SK-N-SH (cell line): ENCODE data around the gene EFTUD2. TPM values are rescaled to one million over a fixed set of nuclear protein-coding genes. Genes with fewer than 3 reads are reported as not detected.

Source experiments
- CTCF ChIA-PET: fragments of 300-600, 350-600 bp; formaldehyde crosslinking; extraction: SDS; loops from one replicate; lab custom pipeline; 2021; lab: Yijun Ruan, JAX
- POLR2A ChIA-PET: fragments of 350-600 bp; sonication (Branson Sonifier 250); formaldehyde crosslinking; extraction: SDS; loops from one replicate; lab custom pipeline; 2020; ENCODE audit warnings: antibody characterized with exemption, inconsistent platforms; lab: Yijun Ruan, JAX
- DNase-seq: peaks from one replicate; pipeline ENCODE4 v3.0.0; 2012
- H2AFZ ChIP-seq: fragments of 200-600 bp; sonication (generic); 2 replicates; pipeline ENCODE4 v1.8.1; 2016; ENCODE audit warnings: antibody characterized with exemption, mild to moderate bottlenecking, low read depth
- H3F3A ChIP-seq: fragments of 200-600 bp; sonication (generic); replicated peaks from 2 replicates; pipeline ENCODE3; 2016; ENCODE audit warnings: antibody characterized with exemption, mild to moderate bottlenecking; ENCODE audit not compliant: insufficient read depth
- H3K27ac ChIP-seq, 2 experiments: fragments of 200-500 bp in 1 of 2; fragments of 200-600 bp in 1 of 2; sonication (Bioruptor generic) in 1 of 2; sonication (generic), shearing (Covaris generic) in 1 of 2; 2 replicates each; pipeline versions ENCODE4 v1.5.1 to v1.6.1; 2014 to 2016; ENCODE audit warnings: low read depth in 2 of 2, inconsistent platforms in 1 of 2, low read length in 1 of 2, mild to moderate bottlenecking in 1 of 2, mixed read lengths in 1 of 2
- H3K27me3 ChIP-seq: fragments of 200-600 bp; sonication (generic), shearing (Covaris generic); 2 replicates; pipeline ENCODE4 v1.6.1; 2016; ENCODE audit warnings: mixed run types; ENCODE audit not compliant: insufficient read depth
- H3K36me3 ChIP-seq, 2 experiments: fragments of 200-500 bp in 1 of 2; fragments of 200-600 bp in 1 of 2; sonication (Bioruptor generic) in 1 of 2; sonication (generic) in 1 of 2; replicated peaks in 1 of 2; 2 replicates each; pipeline versions ENCODE3 to v1.5.1; 2014 to 2016; ENCODE audit warnings: low read length in 1 of 2, mild to moderate bottlenecking in 1 of 2; ENCODE audit not compliant: insufficient read depth in 2 of 2, control insufficient read depth in 1 of 2
- H3K4me1 ChIP-seq, 2 experiments: fragments of 200-500 bp in 1 of 2; fragments of 200-600 bp in 1 of 2; sonication (Bioruptor generic) in 1 of 2; sonication (generic), shearing (Covaris generic) in 1 of 2; 2 replicates each; pipeline versions ENCODE4 v1.5.1 to v1.6.1; 2014 to 2016; ENCODE audit warnings: low read depth in 1 of 2, low read length in 1 of 2, mixed run types in 1 of 2; ENCODE audit not compliant: insufficient read depth in 2 of 2, control insufficient read depth in 1 of 2
- H3K4me2 ChIP-seq: fragments of 200-600 bp; sonication (generic), shearing (Covaris generic); 2 replicates; pipeline ENCODE4 v1.6.1; 2017; ENCODE audit warnings: mixed run types
- H3K4me3 ChIP-seq, 2 experiments: fragments of 200-500 bp in 1 of 2; fragments of 200-600 bp in 1 of 2; sonication (Bioruptor generic) in 1 of 2; sonication (generic), shearing (Covaris generic) in 1 of 2; 2 replicates each; pipeline versions ENCODE4 v1.5.1 to v1.8.1; 2014 to 2016; ENCODE audit warnings: low read depth in 2 of 2, inconsistent platforms in 1 of 2, low read length in 1 of 2, mild to moderate bottlenecking in 1 of 2, mixed read lengths in 1 of 2, moderate library complexity in 1 of 2
- H3K79me2 ChIP-seq: fragments of 200-600 bp; sonication (generic); 2 replicates; pipeline ENCODE4 v1.8.1; 2017; ENCODE audit warnings: mild to moderate bottlenecking; ENCODE audit not compliant: insufficient read depth
- H3K9ac ChIP-seq: fragments of 200-600 bp; sonication (generic); 2 replicates; pipeline ENCODE4 v1.6.1; 2017; ENCODE audit warnings: mixed run types
- H3K9me2 ChIP-seq: fragments of 200-600 bp; sonication (generic); 2 replicates; pipeline ENCODE4 v1.6.1; 2017; ENCODE audit warnings: mixed run types
- H3K9me3 ChIP-seq: fragments of 200-600 bp; sonication (generic); 2 replicates; pipeline ENCODE4 v1.6.1; 2017; ENCODE audit warnings: mixed run types, mild to moderate bottlenecking, moderate library complexity
- H4K20me1 ChIP-seq: fragments of 200-600 bp; sonication (generic); 2 replicates; pipeline ENCODE4 v1.6.1; 2017; ENCODE audit warnings: mild to moderate bottlenecking, mixed run types; ENCODE audit not compliant: insufficient read depth
- ELF1 ChIP-seq: IDR thresholded peaks from 2 replicates; pipeline ENCODE4 v1.4.0; 2012
- FOSL2 ChIP-seq: IDR thresholded peaks from 2 replicates; pipeline ENCODE4 v1.4.0; 2012; ENCODE audit warnings: low read depth, mild to moderate bottlenecking, moderate library complexity, borderline replicate concordance
- FOXJ3 ChIP-seq: sonication (generic); formaldehyde crosslinking; IDR thresholded peaks from 2 replicates; pipeline ENCODE4 v1.5.1; 2020; ENCODE audit warnings: mild to moderate bottlenecking, missing genetic modification reagents
- MEF2A ChIP-seq: IDR thresholded peaks from 2 replicates; pipeline ENCODE4 v1.4.0; 2012; ENCODE audit warnings: low read depth, borderline replicate concordance
- TAF1 ChIP-seq: IDR thresholded peaks from 2 replicates; pipeline ENCODE4 v1.6.1; 2012; ENCODE audit warnings: low read depth, mild to moderate bottlenecking, low read length, moderate library complexity, borderline replicate concordance
- TCF12 ChIP-seq: IDR thresholded peaks from 2 replicates; pipeline ENCODE4 v1.4.0; 2012
- WGBS: methylation state at CpG from one replicate; pipeline ENCODE4 v1.1.6; 2017; ENCODE audit warnings: low lambda C conversion rate; 5-methylcytosine and 5-hydroxymethylcytosine counted together
- polyA plus RNA-seq, 3 experiments: library from polyadenylated mRNA; depleted of rRNA; stranded (reverse); fragments of >200 nt; gene quantifications; 2 replicates each; pipeline ENCODE4 v1.2.3, GENCODE V29; 2012
- TF ChIP-seq, protein P1 (sequence below): fragments of 150-350 bp; IDR thresholded peaks from 2 replicates; pipeline ENCODE4 v1.6.1; 2017; ENCODE audit warnings: antibody characterized with exemption, low read length, low read depth, borderline replicate concordance
- TF ChIP-seq, protein P2 (sequence below): IDR thresholded peaks from 2 replicates; pipeline ENCODE4 v1.4.0; 2012; ENCODE audit warnings: low read depth, borderline replicate concordance

Gene EFTUD2
- polyA plus RNA-seq, 1 of the 3 experiments (the other 2 are of a cell fraction) = 82.9 TPM

DNA sequence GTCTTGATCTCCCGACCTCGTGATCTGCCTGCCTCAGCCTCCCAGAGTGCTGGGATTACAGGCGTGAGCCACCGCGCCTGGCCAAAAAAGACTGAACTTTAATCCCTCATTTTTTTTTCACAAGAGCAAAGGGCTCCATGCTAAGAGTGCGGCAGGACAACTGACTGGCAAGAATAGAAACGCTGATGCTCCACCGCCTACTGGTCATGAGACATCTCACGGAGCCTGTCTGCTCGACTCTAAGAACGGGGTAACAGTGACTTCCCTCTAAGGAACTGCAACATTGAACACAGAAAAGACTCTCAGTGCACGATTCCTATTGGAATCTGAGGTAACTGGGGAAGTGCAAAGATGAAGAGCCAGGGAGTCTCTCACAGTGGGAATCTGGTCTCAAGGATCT lies 27.7 kb downstream of the EFTUD2 start (continued):
- TF ChIP-seq, protein P1, sequence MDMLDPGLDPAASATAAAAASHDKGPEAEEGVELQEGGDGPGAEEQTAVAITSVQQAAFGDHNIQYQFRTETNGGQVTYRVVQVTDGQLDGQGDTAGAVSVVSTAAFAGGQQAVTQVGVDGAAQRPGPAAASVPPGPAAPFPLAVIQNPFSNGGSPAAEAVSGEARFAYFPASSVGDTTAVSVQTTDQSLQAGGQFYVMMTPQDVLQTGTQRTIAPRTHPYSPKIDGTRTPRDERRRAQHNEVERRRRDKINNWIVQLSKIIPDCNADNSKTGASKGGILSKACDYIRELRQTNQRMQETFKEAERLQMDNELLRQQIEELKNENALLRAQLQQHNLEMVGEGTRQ = no peak
- TF ChIP-seq FOSL2 (no peak), TCF12 (no peak)

DNA sequence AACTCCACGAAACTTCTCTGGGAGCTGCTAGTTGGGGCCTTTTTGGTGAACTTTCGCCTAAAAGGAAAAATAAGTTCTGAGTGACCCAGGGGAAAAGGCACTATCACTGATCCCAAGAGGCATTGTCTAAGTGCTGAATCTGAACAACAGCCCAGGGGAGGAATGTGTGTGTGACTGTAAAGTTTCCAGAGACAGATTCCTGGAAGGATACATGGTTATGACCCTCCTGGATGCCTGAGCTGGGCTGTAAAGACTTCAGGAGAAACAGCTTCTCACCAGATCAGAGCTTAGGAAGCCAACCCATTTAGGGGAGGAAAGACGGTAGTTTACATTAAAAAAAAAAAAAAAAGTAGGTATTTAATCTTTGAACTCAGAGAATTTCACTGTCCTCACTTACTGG lies 31.4 kb downstream of the EFTUD2 start:
- 83% methylated on average over 3 of the region's 3 CpGs for WGBS
- ChIA-PET POLR2A (no interaction called here), CTCF (interaction anchor here (1.8 to 11.1 kb wide), 3 partner anchors 9 to 89 kb away, joined by 7 to 420 read pairs (median 117); no protein-coding TSS in a partner anchor)
- Histone ChIP-seq H3K9ac (no peak overlapping the region), H4K20me1 (no peaks in the 10 kb centered on the region), H3K9me2 (no peaks in the 10 kb centered on the region), H3K4me3 (no peak overlapping the region), H3K4me2 (no peak overlapping the region), H3K27ac (no peak overlapping the region), H3K36me3 (peaks cover 55 to 64% of the 10 kb centered on the region in 2 experiments), H3K79me2 (no peaks in the 10 kb centered on the region), H2AFZ (no peak overlapping the region), H3K4me1 (no peaks in the 10 kb centered on the region), H3K9me3 (no peaks in the 10 kb centered on the region), H3K27me3 (no peaks in the 10 kb centered on the region), H3F3A (peaks cover 21% of the 10 kb centered on the region)
- no peak for TF ChIP-seq ELF1
- no peak for TF ChIP-seq FOXJ3
- TF ChIP-seq MEF2A = no peak
- DNase-seq = no peak

DNA sequence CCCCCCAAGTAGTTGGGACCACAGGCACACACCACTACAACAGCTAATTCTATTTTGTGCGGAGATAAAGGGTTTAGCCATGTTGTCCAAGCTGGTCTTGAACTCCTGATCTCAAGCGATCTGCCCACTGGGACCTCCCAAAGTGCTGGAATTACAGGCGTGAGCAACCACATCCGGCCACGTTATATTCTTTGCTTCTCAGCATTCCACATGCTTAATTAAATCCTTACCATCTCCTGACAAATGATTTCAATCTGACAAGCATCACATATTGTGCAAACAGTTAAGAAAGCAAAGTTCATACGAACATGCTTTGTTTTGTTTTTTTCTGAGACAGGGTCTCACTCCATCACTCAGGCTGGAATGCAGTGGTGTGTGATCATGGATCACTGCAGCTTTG lies 33.3 kb downstream of the EFTUD2 start:
- Histone ChIP-seq H3K27ac (no peak overlapping the region), H3K9me3 (no peaks in the 10 kb centered on the region), H3K27me3 (no peaks in the 10 kb centered on the region), H3K9me2 (no peaks in the 10 kb centered on the region), H2AFZ (no peak overlapping the region), H3K79me2 (no peaks in the 10 kb centered on the region), H3F3A (peaks cover 21% of the 10 kb centered on the region), H3K4me1 (no peaks in the 10 kb centered on the region), H3K4me3 (no peak overlapping the region), H4K20me1 (no peaks in the 10 kb centered on the region), H3K9ac (no peak overlapping the region), H3K36me3 (peaks cover 54 to 68% of the 10 kb centered on the region in 2 experiments), H3K4me2 (no peak overlapping the region)
- TF ChIP-seq, protein P2, sequence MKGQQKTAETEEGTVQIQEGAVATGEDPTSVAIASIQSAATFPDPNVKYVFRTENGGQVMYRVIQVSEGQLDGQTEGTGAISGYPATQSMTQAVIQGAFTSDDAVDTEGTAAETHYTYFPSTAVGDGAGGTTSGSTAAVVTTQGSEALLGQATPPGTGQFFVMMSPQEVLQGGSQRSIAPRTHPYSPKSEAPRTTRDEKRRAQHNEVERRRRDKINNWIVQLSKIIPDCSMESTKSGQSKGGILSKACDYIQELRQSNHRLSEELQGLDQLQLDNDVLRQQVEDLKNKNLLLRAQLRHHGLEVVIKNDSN = no peak
- TF ChIP-seq, protein P1 = no peak
- no peak for TF ChIP-seq TAF1
- no peak for DNase-seq
- ChIA-PET POLR2A (interaction anchor here (1.8 kb wide), 1 partner anchor 86 kb away, joined by 5 read pairs; no protein-coding TSS in a partner anchor), CTCF (interaction anchor here (0.6 to 11.1 kb wide), 15 partner anchors 9 to 356 kb away, joined by 3 to 420 read pairs (median 9); no protein-coding TSS in a partner anchor)
- 85% methylated on average over 6 of the region's 6 CpGs for WGBS
